HEK293 (cell line): ENCODE measurements around the gene OR10H5.
A peak's percentile ranks its signal among the peaks of the same experiment; 100 is the strongest.
"Not testable (repeated sequence)": the region's sequence is repeated elsewhere in the genome, so short reads cannot be mapped to it uniquely, and the experiment has no call there.

Source experiments
- CTCF ChIA-PET: fragments of 350-600 bp; formaldehyde crosslinking; extraction: SDS; loops from one replicate; lab custom pipeline; 2021; ENCODE audit warnings: antibody characterized with exemption; lab: Yijun Ruan, JAX
- POLR2A ChIA-PET: fragments of 300-600 bp; formaldehyde crosslinking; extraction: SDS; loops from one replicate; lab custom pipeline; 2020; ENCODE audit warnings: antibody characterized with exemption, inconsistent platforms; lab: Yijun Ruan, JAX
- H3K27ac ChIP-seq: fragments of 200-500 bp; sonication (Bioruptor generic); 2 replicates; pipeline ENCODE4 v1.5.1; 2014; ENCODE audit warnings: low read depth, low read length, control low read depth, inconsistent platforms; ENCODE audit errors: extremely low read depth
- H3K36me3 ChIP-seq, 2 experiments: fragments of 200-500 bp in 1 of 2; sonication (Bioruptor generic) in 1 of 2; 1 replicate in 1 of 2; 2 replicates in 1 of 2; pipeline ENCODE4 v1.5.1; 2014 to 2017; ENCODE audit warnings: inconsistent platforms in 2 of 2, low read length in 2 of 2; ENCODE audit not compliant: control insufficient read depth in 2 of 2, insufficient read depth in 1 of 2
- H3K4me1 ChIP-seq: fragments of 200-500 bp; sonication (Bioruptor generic); 2 replicates; pipeline ENCODE4 v1.5.1; 2014; ENCODE audit warnings: mild to moderate bottlenecking, low read length, inconsistent platforms; ENCODE audit not compliant: control insufficient read depth, insufficient read depth
- H3K4me3 ChIP-seq: 2 replicates; pipeline ENCODE4 v1.5.1; 2011; ENCODE audit warnings: low read depth, mild to moderate bottlenecking, control low read depth, low read length, moderate library complexity
- H3K9me3 ChIP-seq: fragments of 200-500 bp; sonication (Bioruptor generic); 2 replicates; pipeline ENCODE4 v1.5.1; 2014; ENCODE audit warnings: low read depth, low read length, inconsistent platforms; ENCODE audit not compliant: control insufficient read depth, insufficient read depth
- HOXC10 ChIP-seq: sonication (generic); formaldehyde crosslinking; IDR thresholded peaks from 2 replicates; pipeline ENCODE4 v1.8.1; 2023; ENCODE audit warnings: mild to moderate bottlenecking, missing genetic modification reagents
- INSM2 ChIP-seq: fragments of 450-650 bp; formaldehyde crosslinking; IDR thresholded peaks from 2 replicates; pipeline ENCODE4 v1.5.1; 2016; ENCODE audit warnings: missing biosample characterization, missing genetic modification characterization
- SCRT2 ChIP-seq: fragments of 450-650 bp; formaldehyde crosslinking; IDR thresholded peaks from 2 replicates; pipeline ENCODE4 v1.5.1; 2016; ENCODE audit warnings: missing biosample characterization, missing genetic modification characterization
- SP2 ChIP-seq: fragments of 450-650 bp; formaldehyde crosslinking; IDR thresholded peaks from 2 replicates; pipeline ENCODE4 v1.5.1; 2016; ENCODE audit warnings: missing biosample characterization, missing genetic modification characterization
- ZFP69B ChIP-seq: fragments of 450-650 bp; formaldehyde crosslinking; IDR thresholded peaks from 2 replicates; pipeline ENCODE4 v1.5.1; 2016; ENCODE audit warnings: missing biosample characterization, missing genetic modification characterization
- ZNF174 ChIP-seq: fragments of 450-650 bp; formaldehyde crosslinking; IDR thresholded peaks from 2 replicates; pipeline ENCODE4 v1.5.0; 2017; ENCODE audit warnings: missing biosample characterization, mild to moderate bottlenecking, missing genetic modification characterization
- ZNF24 ChIP-seq: fragments of 450-650 bp; formaldehyde crosslinking; IDR thresholded peaks from 2 replicates; pipeline ENCODE4 v1.5.1; 2016; ENCODE audit warnings: missing biosample characterization, missing genetic modification characterization
- ZNF391 ChIP-seq: fragments of 450-650 bp; formaldehyde crosslinking; IDR thresholded peaks from 2 replicates; pipeline ENCODE4 v1.5.1; 2016; ENCODE audit warnings: low read depth, missing biosample characterization, missing genetic modification characterization, borderline replicate concordance
- ZNF449 ChIP-seq: fragments of 450-650 bp; formaldehyde crosslinking; IDR thresholded peaks from 2 replicates; pipeline ENCODE4 v1.5.1; 2017; ENCODE audit warnings: missing biosample characterization, mild to moderate bottlenecking, missing genetic modification characterization, moderate library complexity
- ZNF548 ChIP-seq: fragments of 450-650 bp; formaldehyde crosslinking; IDR thresholded peaks from 2 replicates; pipeline ENCODE4 v1.5.1; 2016; ENCODE audit warnings: missing biosample characterization, missing genetic modification characterization
- ZNF600 ChIP-seq: fragments of 450-650 bp; formaldehyde crosslinking; IDR thresholded peaks from 2 replicates; pipeline ENCODE4 v1.5.1; 2016; ENCODE audit warnings: missing biosample characterization, missing genetic modification characterization
- ZNF692 ChIP-seq: fragments of 450-650 bp; formaldehyde crosslinking; IDR thresholded peaks from 2 replicates; pipeline ENCODE4 v1.5.1; 2016; ENCODE audit warnings: missing biosample characterization, missing genetic modification characterization
- ZNF843 ChIP-seq: fragments of 450-650 bp; formaldehyde crosslinking; IDR thresholded peaks from 2 replicates; pipeline ENCODE4 v1.5.1; 2016; ENCODE audit warnings: missing biosample characterization, missing genetic modification characterization

OR10H5 gene

GRCh38 chr19:15788594-15789270 lies 1.3 kb downstream of the OR10H5 start (continued):
- TF ChIP-seq INSM2 (no peak), ZFP69B (tag by site-specific recombination) (no peak), ZNF24 (no peak)
- TF ChIP-seq, all 188 proteins: peak for 0

- CTCF ChIA-PET = no interaction called here
Observed at GRCh38 chr19:15790096-15790495, 2.6 kb downstream of the OR10H5 start.

GRCh38 chr19:15794279-15794678 lies 6.8 kb downstream of the OR10H5 start:
- H3K36me3 ChIP-seq, CTCF ChIA-PET, H3K4me1 ChIP-seq, POLR2A ChIA-PET, H3K9me3 ChIP-seq, H3K27ac ChIP-seq, H3K4me3 ChIP-seq: not testable (repeated sequence)

More at GRCh38 chr19:15790096-15790495, 2.6 kb downstream of the OR10H5 start:
- Histone ChIP-seq H3K9me3 (no peaks in the 10 kb centered on the region), H3K4me3 (no peak overlapping the region), H3K27ac (no peak overlapping the region), H3K4me1 (no peaks in the 10 kb centered on the region), H3K36me3 (no peaks in the 10 kb centered on the region)
- POLR2A ChIA-PET = no interaction called here
- no peak for TF ChIP-seq ZNF843 (tag by site-specific recombination)
- no peak for TF ChIP-seq SP2 (tag by site-specific recombination)
- TF ChIP-seq ZNF692 (tag by site-specific recombination) = no peak
- no peak for TF ChIP-seq HOXC10

- POLR2A ChIA-PET = no interaction called here
- H3K27ac ChIP-seq = no peak overlapping the region
- H3K4me1 ChIP-seq = no peaks in the 10 kb centered on the region
- no peak overlapping the region for H3K4me3 ChIP-seq
- H3K9me3 ChIP-seq = no peaks in the 10 kb centered on the region
- peak; percentile 27; the same call in 1 of the 2 replicates for TF ChIP-seq ZNF449 (tag by site-specific recombination)
- peak; percentile 40; the same call in 1 of the 2 replicates for TF ChIP-seq SCRT2 (tag by site-specific recombination)
- no peak for TF ChIP-seq ZNF391
- TF ChIP-seq, all 188 proteins: peak for 2
- no peaks in the 10 kb centered on the region for H3K36me3 ChIP-seq
- CTCF ChIA-PET = interaction anchor here (0.7 kb wide), 1 partner anchor 211 kb away, joined by 3 read pairs; no protein-coding TSS in a partner anchor
Observed at GRCh38 chr19:15810335-15810734, 22.9 kb downstream of the OR10H5 start.

GRCh38 chr19:15811476-15811875 lies 24.0 kb downstream of the OR10H5 start:
- ChIA-PET POLR2A (no interaction called here), CTCF (interaction anchor here (0.6 kb wide), 1 partner anchor 20 kb away, joined by 4 read pairs; no protein-coding TSS in a partner anchor)
- Histone ChIP-seq H3K9me3 (no peaks in the 10 kb centered on the region), H3K4me1 (no peaks in the 10 kb centered on the region), H3K27ac (no peak overlapping the region), H3K4me3 (no peak overlapping the region), H3K36me3 (no peaks in the 10 kb centered on the region)
- TF ChIP-seq INSM2 (no peak), ZNF548 (tag by site-specific recombination) (no peak), ZNF174 (tag by site-specific recombination) (no peak), ZNF600 (tag by site-specific recombination) (no peak)
